ENCODE measurements around the gene KRTAP10-3. TPM values are rescaled to one million over a fixed set of nuclear protein-coding genes. Genes with fewer than 3 reads are reported as not detected.

KRTAP10-3 gene
- total and polyA plus RNA-seq, 2 donors, result not detected

DNA sequence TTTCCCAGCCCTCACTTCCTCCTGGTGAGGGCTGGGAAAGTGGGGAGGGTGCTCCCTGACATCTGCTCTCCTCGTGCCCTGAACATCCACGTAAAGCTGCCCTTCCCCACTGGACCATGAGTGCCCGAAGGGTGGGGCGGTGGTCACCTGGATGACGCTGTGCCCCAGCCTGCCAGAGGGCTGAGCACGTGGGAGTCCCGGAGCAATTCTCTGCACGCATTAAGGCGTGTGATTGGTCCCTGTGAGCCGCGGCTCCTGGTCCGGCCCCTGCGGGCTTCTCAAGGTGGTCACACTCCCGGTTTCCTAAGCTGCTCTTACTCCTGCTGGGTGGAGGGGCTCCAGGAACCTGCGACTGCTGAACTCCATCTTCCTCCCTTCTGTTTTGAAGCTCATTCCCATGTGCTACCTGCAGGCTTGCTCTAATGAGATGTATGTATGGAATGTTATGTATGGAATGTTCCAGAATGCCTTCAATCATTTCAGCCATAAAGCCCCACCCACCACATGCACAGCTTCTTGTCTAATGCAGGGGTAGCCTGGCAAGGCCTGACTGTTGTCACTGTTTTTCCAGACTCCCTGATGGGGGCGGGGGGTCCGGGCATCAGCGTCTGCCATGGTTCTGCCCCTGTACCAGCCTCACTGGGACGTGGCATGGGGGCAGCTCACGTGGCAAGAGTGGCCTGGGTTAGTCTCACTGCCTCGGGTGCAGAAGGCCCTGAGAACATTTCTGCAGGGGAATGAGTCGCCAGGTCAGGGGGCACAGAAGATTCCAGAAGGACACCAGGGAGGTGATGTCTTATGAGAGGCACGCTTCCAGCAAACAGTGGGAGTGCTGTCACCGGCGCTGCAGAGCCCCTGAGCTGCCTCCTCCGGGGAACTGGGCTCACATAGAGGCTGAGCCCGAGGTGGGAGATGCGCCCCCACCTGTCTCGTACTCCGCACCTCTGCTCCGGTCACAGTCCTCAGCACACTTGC lies 38.0 kb downstream of the KRTAP10-3 start:
- WGBS, result 86% methylated on average over 31 of the region's 31 CpGs
- Histone ChIP-seq H3K4me1 (ENCODE audit: insufficient read depth) (no peaks in the 10 kb centered on the region), H3K27ac (ENCODE audit: low read depth) (no peak overlapping the region), H3K4me3 (ENCODE audit: low read depth, low read length) (no peak overlapping the region), H3K36me3 (ENCODE audit: insufficient read depth) (no peaks in the 10 kb centered on the region)
- DNase-seq (ENCODE audit: extremely low spot score), result no peak

DNA sequence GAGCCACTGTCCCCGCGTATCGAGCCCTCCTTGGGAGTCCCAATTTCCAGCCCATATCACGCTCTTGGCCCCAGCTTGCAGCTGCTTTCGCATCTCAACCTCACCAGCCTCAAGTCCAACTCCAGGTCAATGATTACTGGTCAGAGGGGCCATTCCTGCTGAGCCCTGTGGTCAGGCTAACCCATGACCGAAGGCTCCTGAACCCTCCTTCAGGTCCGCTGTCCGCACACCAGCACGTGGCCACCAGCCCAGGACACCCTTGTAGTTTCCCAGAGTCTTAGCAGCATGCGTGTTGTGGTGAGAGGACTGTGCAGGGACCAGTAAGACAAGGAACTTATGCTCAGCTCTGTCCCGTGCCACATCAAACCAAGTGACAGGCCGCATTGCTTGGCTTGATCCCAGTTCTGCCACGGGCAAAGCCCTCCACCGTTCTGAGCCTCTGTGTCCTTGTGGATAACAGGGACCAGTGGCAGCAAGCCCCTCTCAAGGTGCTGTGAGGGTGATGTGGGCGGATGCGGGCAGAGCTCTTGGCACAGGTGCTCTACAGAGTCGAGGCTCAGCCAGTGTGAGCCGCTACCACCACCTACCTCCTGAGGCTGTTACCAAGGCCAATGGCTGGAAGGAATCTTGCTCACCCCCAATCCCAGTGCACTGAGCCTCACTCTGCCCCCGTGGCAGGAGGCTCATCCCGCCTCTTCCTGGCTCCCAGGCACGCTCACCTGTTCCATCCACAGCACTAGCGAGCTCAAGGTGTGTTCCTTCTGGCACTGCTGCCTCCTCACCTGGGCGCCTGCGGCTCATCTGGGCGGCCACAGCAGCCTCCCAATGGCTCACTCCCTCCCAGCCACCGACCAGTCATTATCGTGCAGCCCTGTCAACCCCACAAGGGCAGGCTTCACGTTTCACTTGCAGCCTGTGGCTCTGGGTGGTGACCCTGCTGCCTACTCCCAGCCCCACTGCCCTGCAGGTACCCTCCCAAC lies 39.0 kb downstream of the KRTAP10-3 start:
- Histone ChIP-seq H3K4me1 (ENCODE audit: insufficient read depth) (no peaks in the 10 kb centered on the region), H3K4me3 (ENCODE audit: low read depth, low read length) (no peak overlapping the region), H3K27ac (ENCODE audit: low read depth) (no peak overlapping the region), H3K36me3 (ENCODE audit: insufficient read depth) (no peaks in the 10 kb centered on the region)
- WGBS, result 90% methylated on average over 28 of the region's 28 CpGs
- DNase-seq (ENCODE audit: extremely low spot score), result no peak

DNA sequence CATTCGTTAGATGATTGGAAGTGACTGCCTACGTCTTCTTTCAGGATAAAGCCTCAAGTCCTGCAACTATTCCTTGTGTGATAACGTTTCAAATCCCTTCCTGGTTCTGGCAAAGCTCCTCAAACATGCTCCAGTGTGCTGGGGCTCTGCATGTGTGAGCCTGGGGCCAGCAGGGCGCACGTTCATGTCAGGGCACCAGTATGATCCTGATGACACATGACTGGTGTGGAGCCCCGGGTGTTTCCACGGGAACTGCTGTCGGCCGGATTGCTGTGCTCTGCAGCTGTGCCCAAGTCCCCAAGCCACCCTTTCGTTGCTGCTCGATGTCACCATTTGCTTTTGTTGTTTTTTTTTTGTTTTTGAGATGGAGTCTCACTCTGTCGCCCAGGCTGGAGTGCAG lies 39.9 kb downstream of the KRTAP10-3 start:
- DNase-seq (ENCODE audit: extremely low spot score), result no peak

DNA sequence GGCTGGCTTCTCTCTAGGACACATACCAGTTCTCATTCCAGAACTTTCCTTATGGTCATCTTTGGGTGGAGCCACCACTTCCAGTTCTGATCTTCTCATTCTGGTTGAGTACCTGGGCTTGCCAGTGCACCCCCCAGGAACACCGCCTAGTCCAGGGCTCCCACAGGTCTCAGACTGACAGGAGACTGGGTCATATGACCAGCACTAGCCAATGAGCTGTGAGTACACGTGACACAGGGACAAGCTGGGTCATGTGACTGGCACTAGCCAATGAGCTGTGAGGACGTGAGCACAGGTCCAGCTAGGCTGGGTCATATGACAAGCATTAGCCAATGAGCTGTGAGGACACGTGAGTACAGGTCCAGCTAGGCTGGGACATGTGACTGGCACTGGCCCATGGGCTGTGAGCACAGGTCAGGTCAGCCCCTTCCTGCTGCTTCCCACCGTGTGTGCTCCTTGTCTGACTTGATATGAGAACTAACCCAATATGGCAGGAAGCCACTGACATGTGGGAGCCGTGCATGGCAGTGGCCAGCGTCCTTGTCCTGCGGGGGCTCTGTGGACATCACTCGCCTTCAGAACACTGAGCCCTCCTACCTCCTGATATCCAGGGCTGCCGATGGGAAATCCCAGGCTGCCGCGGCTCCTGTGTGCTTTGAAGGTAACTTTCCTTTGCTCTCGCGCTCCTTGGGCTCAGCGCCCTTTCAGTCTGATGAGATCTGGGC lies 41.3 kb downstream of the KRTAP10-3 start:
- H3K36me3 ChIP-seq (ENCODE audit: insufficient read depth), result no peaks in the 10 kb centered on the region
- no peak overlapping the region for H3K4me3 ChIP-seq (ENCODE audit: low read depth, low read length)
- no peak overlapping the region for H3K27ac ChIP-seq (ENCODE audit: low read depth)
- no peaks in the 10 kb centered on the region for H3K4me1 ChIP-seq (ENCODE audit: insufficient read depth)
- WGBS, result 85% methylated on average over 15 of the region's 15 CpGs
- no peak for DNase-seq (ENCODE audit: extremely low spot score)

More for the DNA sequence above, 39.9 kb downstream of the KRTAP10-3 start:
- WGBS, result 66% methylated on average over 12 of the region's 12 CpGs
- no peak overlapping the region for H3K4me3 ChIP-seq (ENCODE audit: low read depth, low read length)
- no peak overlapping the region for H3K27ac ChIP-seq (ENCODE audit: low read depth)
- H3K4me1 ChIP-seq (ENCODE audit: insufficient read depth), result no peaks in the 10 kb centered on the region
- H3K36me3 ChIP-seq (ENCODE audit: insufficient read depth), result no peaks in the 10 kb centered on the region

DNA sequence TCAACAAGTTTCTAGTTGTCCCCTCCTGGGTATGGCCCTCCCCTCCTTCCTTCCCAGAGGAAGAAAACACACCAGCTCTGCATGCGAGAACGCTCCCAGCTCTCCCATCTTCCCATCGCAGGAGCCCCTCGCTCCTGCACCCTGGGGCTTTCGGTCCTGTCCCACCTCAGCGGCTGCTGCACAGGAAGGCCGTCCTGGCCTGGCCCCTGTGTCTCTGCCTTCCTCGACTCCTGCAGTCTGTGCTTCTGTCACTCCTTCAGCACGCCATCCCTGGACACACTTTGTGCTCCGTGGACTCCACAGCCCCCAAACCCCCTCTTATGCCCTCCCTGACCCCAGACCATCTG lies 41.8 kb downstream of the KRTAP10-3 start:
- Histone ChIP-seq H3K27ac (ENCODE audit: low read depth) (no peak overlapping the region), H3K4me3 (ENCODE audit: low read depth, low read length) (no peak overlapping the region), H3K36me3 (ENCODE audit: insufficient read depth) (no peaks in the 10 kb centered on the region), H3K4me1 (ENCODE audit: insufficient read depth) (no peaks in the 10 kb centered on the region)
- WGBS, result 79% methylated on average over 10 of the region's 10 CpGs
- DNase-seq (ENCODE audit: extremely low spot score), result no peak

DNA sequence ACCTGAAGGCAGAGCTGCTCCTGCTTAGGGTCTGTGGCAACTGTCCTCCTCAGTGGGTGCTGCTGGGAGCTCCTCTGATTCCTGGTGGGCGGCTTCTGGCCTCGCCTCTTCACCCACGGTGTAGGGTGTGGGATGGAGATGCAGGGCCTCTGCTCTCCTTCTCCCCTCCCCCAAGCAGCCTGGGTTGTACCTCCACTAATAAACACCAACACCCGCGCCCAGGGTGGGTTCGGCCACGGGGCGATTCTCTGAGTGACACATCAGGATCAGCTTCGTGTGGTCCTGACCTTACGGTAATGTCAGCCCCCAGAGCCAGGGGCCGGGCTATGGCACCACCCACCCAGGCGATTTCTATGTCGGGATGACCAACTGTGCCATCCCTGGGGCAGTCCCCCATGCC lies 42.3 kb downstream of the KRTAP10-3 start:
- no peaks in the 10 kb centered on the region for H3K4me1 ChIP-seq (ENCODE audit: insufficient read depth)
- no peak for DNase-seq (ENCODE audit: extremely low spot score)
- H3K4me3 ChIP-seq (ENCODE audit: low read depth, low read length), result no peak overlapping the region
- WGBS, result 85% methylated on average over 13 of the region's 13 CpGs
- H3K36me3 ChIP-seq (ENCODE audit: insufficient read depth), result no peaks in the 10 kb centered on the region
- no peak overlapping the region for H3K27ac ChIP-seq (ENCODE audit: low read depth)

DNA sequence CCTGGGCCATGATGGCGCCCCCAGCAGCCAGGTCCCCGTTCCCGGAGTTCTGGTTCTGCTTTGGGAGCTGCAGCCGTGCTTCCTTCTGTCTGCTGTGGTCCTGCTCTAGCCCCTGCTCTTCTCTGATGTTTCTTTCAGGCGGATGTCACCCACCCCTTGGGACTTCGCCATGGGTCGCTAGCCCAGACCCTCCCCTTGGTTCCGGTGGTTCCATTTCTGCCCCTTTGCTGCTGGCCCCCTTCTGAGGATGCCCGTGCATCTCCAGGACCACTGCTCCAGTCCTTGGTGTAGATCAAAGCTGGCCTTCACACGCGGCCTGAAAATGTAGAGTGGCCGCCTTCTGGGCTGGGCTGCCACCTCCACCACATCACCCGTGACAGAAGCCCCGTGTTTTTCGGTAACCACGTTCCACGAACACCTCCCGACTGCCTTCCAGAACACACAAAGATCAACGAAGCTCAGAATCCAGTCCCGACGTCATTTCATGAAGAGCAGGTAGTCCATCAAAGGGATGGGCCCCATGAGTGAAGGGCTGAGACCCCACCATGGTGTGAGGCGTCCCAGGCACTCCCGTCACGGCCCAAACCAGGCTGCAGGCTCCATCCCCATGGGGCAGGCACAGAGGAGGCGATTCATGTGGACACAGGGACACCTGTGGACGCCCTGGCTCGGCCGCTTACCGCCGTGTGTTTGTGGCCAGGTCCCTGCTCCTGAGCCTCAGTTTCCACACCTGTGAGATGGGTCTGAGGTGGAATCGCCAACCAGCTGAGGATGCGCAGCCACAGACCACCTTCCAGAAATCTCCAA lies 43.0 kb downstream of the KRTAP10-3 start:
- 89% methylated on average over 32 of the region's 32 CpGs for WGBS
- no peak overlapping the region for H3K27ac ChIP-seq (ENCODE audit: low read depth)
- H3K4me3 ChIP-seq (ENCODE audit: low read depth, low read length), result no peak overlapping the region
- H3K4me1 ChIP-seq (ENCODE audit: insufficient read depth), result no peaks in the 10 kb centered on the region
- no peaks in the 10 kb centered on the region for H3K36me3 ChIP-seq (ENCODE audit: insufficient read depth)
- no peak for DNase-seq (ENCODE audit: extremely low spot score)

DNA sequence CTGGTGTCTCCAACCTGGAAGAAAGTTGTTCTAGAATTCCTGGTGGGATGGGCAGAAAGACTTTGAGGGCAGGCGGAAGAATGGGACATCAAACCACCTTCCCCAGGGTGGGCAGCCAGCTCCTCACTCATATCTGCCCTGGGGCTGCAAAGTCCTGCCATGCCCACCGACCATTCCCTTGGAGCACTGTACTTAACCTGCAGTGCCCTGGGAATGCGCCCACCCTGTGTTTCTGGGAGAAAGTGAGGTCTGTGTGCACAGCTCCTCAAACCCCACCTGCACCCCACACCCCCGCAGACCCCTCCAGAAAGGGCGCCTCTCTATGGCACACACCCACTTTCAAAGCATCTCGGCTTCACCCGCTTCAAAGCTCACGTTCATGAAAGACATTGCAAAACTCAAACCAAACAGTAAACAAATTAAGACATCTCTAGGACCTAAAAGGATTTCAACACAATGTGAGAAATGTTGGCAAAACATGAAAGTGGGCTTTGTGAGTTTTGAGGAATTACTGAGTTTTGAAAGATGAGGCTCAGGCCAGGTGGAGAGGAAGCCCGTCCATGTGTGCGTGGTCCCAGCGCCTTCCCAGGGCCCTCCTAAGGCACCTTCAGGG lies 43.7 kb downstream of the KRTAP10-3 start:
- Histone ChIP-seq H3K36me3 (ENCODE audit: insufficient read depth) (no peaks in the 10 kb centered on the region), H3K27ac (ENCODE audit: low read depth) (no peak overlapping the region), H3K4me3 (ENCODE audit: low read depth, low read length) (no peak overlapping the region), H3K4me1 (ENCODE audit: insufficient read depth) (no peaks in the 10 kb centered on the region)
- 70% methylated on average over 11 of the region's 11 CpGs for whole genome bisulfite sequencing
- no peak for DNase-seq (ENCODE audit: extremely low spot score)

DNA sequence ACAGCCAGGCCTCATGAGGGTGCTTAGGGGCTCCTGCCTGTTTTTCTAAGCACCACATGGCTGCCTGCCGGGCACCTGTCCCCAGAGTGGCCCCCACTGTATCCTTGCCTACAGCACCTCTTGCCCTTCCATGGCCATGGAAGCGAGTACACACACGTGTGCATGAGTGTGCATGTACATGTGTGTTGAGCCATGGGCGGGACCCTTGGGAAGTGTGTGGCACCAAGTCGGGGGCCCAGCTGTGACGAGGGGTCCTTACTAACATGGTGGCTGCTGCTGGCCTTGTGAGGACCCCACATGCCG lies 44.4 kb downstream of the KRTAP10-3 start:
- WGBS, result 87% methylated on average over 7 of the region's 7 CpGs

DNA sequence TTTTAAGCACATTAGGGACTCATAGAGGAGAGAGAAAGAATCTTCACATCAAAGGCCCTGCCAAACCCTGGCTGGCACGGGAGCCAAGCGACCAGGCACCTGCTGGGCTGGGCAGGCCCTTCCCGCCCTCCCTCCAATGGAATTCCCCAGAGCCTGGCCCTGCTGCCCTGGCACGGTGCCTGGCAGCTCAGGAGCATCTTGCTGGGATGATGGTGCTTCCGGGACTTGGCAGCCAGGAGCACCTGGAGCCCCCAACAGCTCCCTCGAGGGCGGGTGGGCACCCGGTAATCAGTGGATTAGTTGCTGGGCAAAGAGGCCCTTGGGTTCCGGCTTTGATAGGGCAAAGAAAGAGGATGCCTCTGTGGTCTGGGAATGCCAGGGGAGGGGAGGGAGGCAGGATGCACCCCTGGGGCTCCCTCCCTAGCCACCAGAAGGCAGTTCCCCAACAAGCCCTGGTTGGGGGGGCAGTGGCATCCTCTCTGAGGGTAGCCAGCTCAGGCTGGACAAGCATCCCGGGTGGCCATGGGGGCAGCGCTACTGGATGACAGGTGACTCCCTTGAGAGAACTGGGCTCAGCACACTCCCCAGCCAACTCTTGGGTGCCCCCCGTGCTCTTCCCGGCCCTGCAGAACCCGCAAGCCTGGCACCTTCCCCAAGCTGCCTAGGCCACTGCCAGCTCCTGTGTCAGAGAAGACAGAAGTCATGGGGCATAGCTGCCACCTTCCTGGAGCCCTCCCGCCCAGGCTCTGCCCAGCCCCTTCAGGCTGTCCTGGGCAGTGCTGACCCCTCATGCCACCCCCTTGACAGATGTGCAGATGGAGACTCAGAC lies 45.0 kb downstream of the KRTAP10-3 start:
- Histone ChIP-seq H3K36me3 (ENCODE audit: insufficient read depth) (no peaks in the 10 kb centered on the region), H3K27ac (ENCODE audit: low read depth) (no peak overlapping the region), H3K4me3 (ENCODE audit: low read depth, low read length) (no peak overlapping the region), H3K4me1 (ENCODE audit: insufficient read depth) (no peaks in the 10 kb centered on the region)
- DNase-seq (ENCODE audit: extremely low spot score), result no peak
- 81% methylated on average over 15 of the region's 15 CpGs for WGBS

More for the DNA sequence above, 44.4 kb downstream of the KRTAP10-3 start:
- Histone ChIP-seq H3K4me1 (ENCODE audit: insufficient read depth) (no peaks in the 10 kb centered on the region), H3K27ac (ENCODE audit: low read depth) (no peak overlapping the region), H3K4me3 (ENCODE audit: low read depth, low read length) (no peak overlapping the region), H3K36me3 (ENCODE audit: insufficient read depth) (no peaks in the 10 kb centered on the region)
- no peak for DNase-seq (ENCODE audit: extremely low spot score)

DNA sequence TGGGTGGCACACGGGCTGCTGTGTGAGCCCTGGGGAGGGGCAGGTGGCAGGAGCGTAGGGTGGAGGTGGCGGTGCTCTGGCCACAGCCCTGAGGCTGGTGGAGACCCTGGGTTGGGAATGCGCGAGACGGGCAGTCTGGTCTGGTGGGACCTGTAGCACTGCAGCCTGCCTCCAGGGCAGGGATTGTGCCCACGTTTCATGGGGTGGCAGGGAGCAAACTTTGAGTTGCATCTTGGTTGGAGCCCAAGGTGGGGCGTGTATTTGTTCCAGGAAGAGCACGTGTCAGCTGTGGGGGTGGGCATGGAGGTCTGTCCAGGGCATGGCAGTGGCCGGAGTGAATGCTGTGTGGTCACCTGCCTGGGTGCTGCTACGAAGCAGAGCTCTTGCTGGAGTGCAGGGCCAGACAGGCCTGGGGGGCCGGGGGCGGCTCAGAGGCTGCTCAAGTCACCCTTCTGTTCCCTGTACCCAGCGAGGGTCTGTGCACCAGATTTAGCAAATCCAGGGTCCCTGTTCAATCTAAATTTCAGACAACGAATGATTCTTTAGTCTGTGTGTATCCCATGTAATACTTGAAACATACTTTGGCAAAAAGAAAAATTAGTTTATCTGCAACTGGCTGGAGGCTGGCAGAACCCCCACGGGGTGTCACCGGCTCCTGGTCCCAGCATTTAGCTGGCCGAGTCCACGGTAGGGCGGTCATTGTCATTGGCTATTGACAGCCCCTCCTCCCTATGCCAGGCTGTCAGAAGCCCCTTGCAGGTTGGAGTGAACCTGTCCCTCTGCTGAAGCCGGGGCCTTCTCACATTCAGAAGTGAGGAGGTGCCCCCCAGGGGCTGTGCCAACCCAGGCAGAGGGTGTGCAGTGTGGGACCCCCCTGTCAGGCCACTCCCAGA lies 45.9 kb downstream of the KRTAP10-3 start:
- WGBS, result 76% methylated on average over 21 of the region's 21 CpGs
- no peak for DNase-seq (ENCODE audit: extremely low spot score)

More for the DNA sequence above, 45.9 kb downstream of the KRTAP10-3 start:
- H3K4me1 ChIP-seq (ENCODE audit: insufficient read depth), result no peaks in the 10 kb centered on the region
- no peak overlapping the region for H3K4me3 ChIP-seq (ENCODE audit: low read depth, low read length)
- H3K27ac ChIP-seq (ENCODE audit: low read depth), result no peak overlapping the region
- no peaks in the 10 kb centered on the region for H3K36me3 ChIP-seq (ENCODE audit: insufficient read depth)

All from urinary bladder (tissue), 4 donors.